HG02798 (cell line): ENCODE results near the gene MRPL20.

Experiments
- ATAC-seq: cut with Tn5 transposase; IDR thresholded peaks from one replicate; pipeline ENCODE4 v1.9.1; 2021; ENCODE audit warnings: mild to moderate bottlenecking; ENCODE audit not compliant: unreplicated experiment, poor library complexity

MRPL20 gene

GRCh38 chr1:1366699-1367066 lies 40.4 kb downstream of the MRPL20 start:
- ATAC-seq: no peak

GRCh38 chr1:1365875-1366698 lies 41.0 kb downstream of the MRPL20 start:
- ATAC-seq: no peak

- ATAC-seq: no peak
Measured at GRCh38 chr1:1364266-1364665, 42.8 kb downstream of the MRPL20 start.

- no peak for ATAC-seq
Measured at GRCh38 chr1:1361982-1362423, 45.1 kb downstream of the MRPL20 start.

- ATAC-seq: no peak
Measured at GRCh38 chr1:1361233-1361981, 45.7 kb downstream of the MRPL20 start.

- ATAC-seq: no peak
Measured at GRCh38 chr1:1360506-1361169, 46.5 kb downstream of the MRPL20 start.

GRCh38 chr1:1359664-1360468 lies 47.2 kb downstream of the MRPL20 start:
- ATAC-seq: no peak

- no peak for ATAC-seq
Measured at GRCh38 chr1:1359308-1359663, 47.8 kb downstream of the MRPL20 start.

GRCh38 chr1:1358433-1359271 lies 48.4 kb downstream of the MRPL20 start, which contains the start of gene MXRA8:
TSS of gene MXRA8 (minus strand) at chr1:1358555. CDS start at chr1:1358504, 51 bp downstream.
- no peak for ATAC-seq

- ATAC-seq: no peak
Measured at GRCh38 chr1:1357871-1358432, 49.1 kb downstream of the MRPL20 start.

- ATAC-seq: no peak
Measured at GRCh38 chr1:1356796-1357401, 50.2 kb downstream of the MRPL20 start.

GRCh38 chr1:1356166-1356795 lies 50.8 kb downstream of the MRPL20 start:
- no peak for ATAC-seq

GRCh38 chr1:1355416-1355815 lies 51.7 kb downstream of the MRPL20 start:
- ATAC-seq: no peak

GRCh38 chr1:1354271-1355247 lies 52.5 kb downstream of the MRPL20 start:
- ATAC-seq: no peak

GRCh38 chr1:1353389-1354151 lies 53.5 kb downstream of the MRPL20 start:
- no peak for ATAC-seq

GRCh38 chr1:1352786-1353388 lies 54.2 kb downstream of the MRPL20 start:
- no peak for ATAC-seq
